Pancreas (tissue), 10 donors: ENCODE measurements around the gene TAGAP. TPM values are rescaled to one million over a fixed set of nuclear protein-coding genes. Genes with fewer than 3 reads are reported as not detected.
A peak's percentile ranks its signal among the peaks of the same experiment; 100 is the strongest.

Experiments
- ATAC-seq, 4 donors: fragments of 200-7000 bp; cut with Tn5 transposase; one replicate each; pipeline versions ENCODE4 v1.8.0 to v1.9.1; 2020; ENCODE audit warnings: mild to moderate bottlenecking in 4 of 4, moderate library complexity in 4 of 4
- DNase-seq, 6 donors: peaks; one replicate each; pipeline ENCODE4 v3.0.0-alpha.2; 2020
- FAIRE-seq: peaks from 2 replicates; lab custom pipeline; 2012; peaks lifted over from hg19 to GRCh38; lab: Jason Lieb, UNC
- H3K27ac ChIP-seq, 4 donors: fragments of 200-600 bp; sonication (generic); 1 replicate in 3 of 4; 2 replicates in 1 of 4; pipeline versions ENCODE4 v1.5.0 to v1.8.0; 2020
- H3K27me3 ChIP-seq, 4 donors: fragments of 200-600 bp; one replicate each; pipeline ENCODE4 v1.8.0; 2021
- H3K36me3 ChIP-seq, 3 donors: fragments of 200-600 bp; sonication (generic) in 1 of 3; one replicate each; pipeline versions ENCODE4 v1.5.0 to v1.8.0; 2020 to 2021
- H3K4me1 ChIP-seq, 3 donors: fragments of 200-600 bp; one replicate each; pipeline ENCODE4 v1.8.0; 2021
- H3K4me3 ChIP-seq, 4 donors: fragments of 200-600 bp; sonication (generic) in 2 of 4; one replicate each; pipeline versions ENCODE4 v1.5.0 to v1.8.0; 2020 to 2021
- H3K9me3 ChIP-seq, 4 donors: fragments of 200-600 bp; one replicate each; pipeline ENCODE4 v1.8.0; 2021
- CTCF ChIP-seq, 4 donors: fragments of 200-600 bp; sonication (generic) in 3 of 4; IDR thresholded peaks; one replicate each; pipeline versions ENCODE4 v1.5.0 to v1.8.0; 2021; ENCODE audit warnings: antibody characterized with exemption in 4 of 4
- WGBS, 2 donors: extraction: QIAGEN DNeasy Blood & Tissue Kit; methylation state at CpG; one replicate each; pipeline ENCODE4 v1.1.7; 2013; 5-methylcytosine and 5-hydroxymethylcytosine counted together
- intact Hi-C, 3 donors: fragments of 100-400 bp; cut with DNase I; formaldehyde crosslinking; loops; one replicate each; pipeline versions ENCODE4 v1.11.1 to v1.14.2; 2022
- polyA plus RNA-seq, 2 donors: library from polyadenylated mRNA; stranded (reverse); fragments of 200-250 nt; gene quantifications; one replicate each; pipeline ENCODE4 v1.2.3, GENCODE V29; 2013
- total RNA-seq, 6 donors: library from RNA; stranded (reverse); fragmentation: NEBNext Ultra II Directional in 4 of 6; extraction: Animal tissue kit (Norgen Biotek cat#: 25700) in 4 of 6; gene quantifications; one replicate each; pipeline versions ENCODE4 v1.2.1 to v1.2.4, GENCODE V29; 2021 to 2023
- donor health status: healthy with polysubstance abuse.
- donor health status: DM: no; HTN: no; CAD: no; lungs with moderate emphysema.
- donor health status: DM: no; HTN: no; CAD: no.
- donor health status: control.
- donor health status: control.
- donor health status: Bipolar disorder and iron deficiency.
- donor health status: DM: yes; HTN: yes; CAD: no.
- donor health status: DM: no; HTN: no; CAD: no.
- donor health status: DM: no; HTN: no; CAD: no.
- donor health status: DM: yes; HTN: yes; CAD: no.

TAGAP gene
- total and polyA plus RNA-seq, 8 donors: 0.19 to 4.1 (median 0.53) TPM

DNA sequence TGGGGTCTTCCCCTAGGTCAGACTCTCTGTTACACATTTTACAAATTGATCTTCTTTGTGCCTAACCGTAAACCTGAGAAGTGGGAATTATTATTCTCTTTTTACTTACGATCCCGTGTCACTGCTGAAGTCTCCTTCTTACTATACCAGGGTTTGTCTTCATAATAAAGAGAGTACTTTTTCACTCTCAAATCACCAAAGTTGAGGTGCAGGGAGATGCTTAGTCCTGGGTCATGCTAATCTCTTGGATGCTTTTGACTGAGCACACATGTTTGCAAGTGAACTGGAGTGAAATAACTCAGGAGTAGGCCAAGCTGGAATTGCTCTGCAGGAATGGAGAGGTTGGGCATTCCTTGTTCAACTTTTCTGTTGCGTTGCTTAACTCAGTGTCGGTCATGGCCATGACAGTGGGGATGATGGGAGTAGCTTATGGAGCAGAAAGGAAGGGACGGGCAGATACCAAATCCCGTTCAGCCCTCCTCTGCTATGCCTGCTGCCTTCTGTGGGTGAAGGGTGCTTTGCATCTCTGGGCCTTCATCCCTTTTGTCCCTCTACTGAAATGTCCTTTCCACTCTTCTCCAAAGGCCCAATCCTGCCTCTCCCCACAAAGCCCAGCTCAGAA, 15.2 kb upstream of the TAGAP start:
- FAIRE-seq (no peak), DNase-seq (no peak)
- WGBS, 2 donors: 90 to 91% methylated on average over 7 of the region's 7 CpGs

GRCh38 chr6:159059141-159059540, 14.3 kb upstream of the TAGAP start:
- no peak for DNase-seq
- Histone ChIP-seq H3K27ac (no peak overlapping the region), H3K9me3 (no peaks in the 10 kb centered on the region), H3K4me1 (no peaks in the 10 kb centered on the region), H3K36me3 (no peaks in the 10 kb centered on the region), H3K27me3 (no peaks in the 10 kb centered on the region), H3K4me3 (no peak overlapping the region)
- intact Hi-C loops: no loop called here
- no peak for ATAC-seq
- WGBS, 2 donors: 65 to 72% methylated on average over 3 of the region's 3 CpGs
- FAIRE-seq: no peak
- no peak for TF ChIP-seq CTCF (IDR thresholded peaks at IDR 0.05)

More for the DNA sequence above, 15.2 kb upstream of the TAGAP start:
- no peak overlapping the region for H3K4me3 ChIP-seq
- no peaks in the 10 kb centered on the region for H3K9me3 ChIP-seq
- H3K27me3 ChIP-seq: no peaks in the 10 kb centered on the region
- no peak overlapping the region for H3K27ac ChIP-seq
- no peak for ATAC-seq
- intact Hi-C loops: no loop called here
- no peaks in the 10 kb centered on the region for H3K36me3 ChIP-seq
- H3K4me1 ChIP-seq: no peaks in the 10 kb centered on the region
- TF ChIP-seq CTCF (IDR thresholded peaks at IDR 0.05): no peak

DNA sequence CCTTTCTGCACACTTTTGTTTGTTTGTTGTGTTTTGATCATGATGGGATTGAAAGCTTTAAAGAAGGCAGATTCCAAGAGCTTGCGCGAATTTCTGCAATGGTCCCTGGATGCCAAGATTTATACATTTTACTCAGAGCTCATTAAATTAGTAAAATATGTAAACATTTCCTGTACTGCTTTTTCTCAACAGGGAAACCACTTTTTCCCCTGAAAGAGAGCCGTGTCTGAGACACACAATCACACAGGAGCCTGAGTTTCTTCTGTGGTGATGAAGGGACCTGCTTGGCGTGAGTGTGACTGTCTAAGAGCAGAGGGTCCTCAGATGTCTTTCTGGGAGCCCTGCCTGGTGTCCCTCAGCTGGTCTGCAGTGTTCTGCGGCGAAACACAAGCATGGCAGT, 12.1 kb upstream of the TAGAP start:
- no peaks in the 10 kb centered on the region for H3K27me3 ChIP-seq
- no peak for ATAC-seq
- H3K27ac ChIP-seq: no peak overlapping the region
- H3K36me3 ChIP-seq: no peaks in the 10 kb centered on the region
- no peak for TF ChIP-seq CTCF (IDR thresholded peaks at IDR 0.05)
- H3K4me3 ChIP-seq: no peak overlapping the region
- DNase-seq: no peak
- no peak for FAIRE-seq
- 72 to 77% methylated on average over 6 of the region's 6 CpGs for WGBS, 2 donors
- H3K4me1 ChIP-seq: no peaks in the 10 kb centered on the region
- H3K9me3 ChIP-seq: no peaks in the 10 kb centered on the region
- intact Hi-C loops: no loop called here

DNA sequence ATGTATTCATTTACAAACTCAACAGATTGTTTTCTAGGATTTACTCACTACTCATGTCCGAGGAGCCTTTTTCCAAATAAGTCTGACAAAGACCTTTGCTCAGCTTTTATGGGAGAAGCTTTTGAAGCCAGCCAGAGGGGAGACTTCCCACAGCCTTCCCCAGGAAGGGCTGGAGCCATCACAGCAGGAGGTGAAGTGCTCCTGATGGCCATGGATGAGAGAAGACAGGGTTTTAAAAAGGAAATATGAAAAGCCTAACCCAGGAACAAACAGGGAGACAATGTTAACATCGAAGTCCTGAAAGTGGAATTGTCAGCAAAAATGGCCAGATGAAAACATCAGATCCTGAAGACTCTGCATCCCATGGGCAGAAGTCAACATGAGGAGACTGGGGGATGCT, 11.6 kb upstream of the TAGAP start:
- no peak for TF ChIP-seq CTCF (IDR thresholded peaks at IDR 0.05)
- H3K4me3 ChIP-seq: no peak overlapping the region
- WGBS, 2 donors: 25 to 37% methylated on average over 2 of the region's 2 CpGs
- H3K9me3 ChIP-seq: no peaks in the 10 kb centered on the region
- no peak for ATAC-seq
- no peaks in the 10 kb centered on the region for H3K36me3 ChIP-seq
- intact Hi-C loops: no loop called here
- DNase-seq: no peak
- no peak overlapping the region for H3K27ac ChIP-seq
- FAIRE-seq: no peak
- no peaks in the 10 kb centered on the region for H3K4me1 ChIP-seq
- H3K27me3 ChIP-seq: no peaks in the 10 kb centered on the region

GRCh38 chr6:159056003-159056402, 11.2 kb upstream of the TAGAP start:
- Histone ChIP-seq H3K27ac (no peak overlapping the region), H3K36me3 (no peaks in the 10 kb centered on the region), H3K9me3 (no peaks in the 10 kb centered on the region), H3K4me3 (no peak overlapping the region), H3K4me1 (no peaks in the 10 kb centered on the region), H3K27me3 (no peaks in the 10 kb centered on the region)
- no peak for DNase-seq
- no peak for FAIRE-seq
- peak in 2 of 4 donors; percentile 55 to 59 for ATAC-seq
- no peak for TF ChIP-seq CTCF (IDR thresholded peaks at IDR 0.05)
- WGBS, 2 donors: 33 to 34% methylated on average over 3 of the region's 3 CpGs
- intact Hi-C loops: no loop called here
